ENCODE data around the gene STMND1.

STMND1 gene

DNA sequence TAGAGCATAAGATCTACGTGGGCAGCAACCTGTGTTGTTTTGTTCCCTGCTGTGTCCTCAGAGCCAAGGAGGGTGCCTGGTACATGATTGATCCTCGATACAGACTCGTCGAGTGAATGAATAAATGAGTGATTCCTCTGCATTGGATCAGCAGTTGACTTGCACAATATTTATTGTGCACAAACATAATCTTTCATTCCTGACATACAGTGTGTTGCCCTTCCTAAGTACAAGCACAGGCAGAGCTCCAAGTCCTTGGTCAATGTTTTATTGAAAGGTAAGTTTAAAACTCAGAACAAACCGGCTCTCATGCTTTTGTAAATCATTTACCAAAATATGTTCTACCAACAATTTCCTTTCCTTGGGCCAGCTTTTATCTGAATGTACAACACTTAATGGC, 57.4 kb downstream of the STMND1 start:
- H3K9ac ChIP-seq (ENCODE audit: low read depth, low read length): no peak overlapping the region
- no peaks in the 10 kb centered on the region for H3K36me3 ChIP-seq (ENCODE audit: insufficient read depth, low read length)
- no peaks in the 10 kb centered on the region for H3K9me3 ChIP-seq (ENCODE audit: control insufficient read depth, insufficient read depth, low read length)
- H3K4me1 ChIP-seq (ENCODE audit: insufficient read depth, low read length): no peaks in the 10 kb centered on the region

DNA sequence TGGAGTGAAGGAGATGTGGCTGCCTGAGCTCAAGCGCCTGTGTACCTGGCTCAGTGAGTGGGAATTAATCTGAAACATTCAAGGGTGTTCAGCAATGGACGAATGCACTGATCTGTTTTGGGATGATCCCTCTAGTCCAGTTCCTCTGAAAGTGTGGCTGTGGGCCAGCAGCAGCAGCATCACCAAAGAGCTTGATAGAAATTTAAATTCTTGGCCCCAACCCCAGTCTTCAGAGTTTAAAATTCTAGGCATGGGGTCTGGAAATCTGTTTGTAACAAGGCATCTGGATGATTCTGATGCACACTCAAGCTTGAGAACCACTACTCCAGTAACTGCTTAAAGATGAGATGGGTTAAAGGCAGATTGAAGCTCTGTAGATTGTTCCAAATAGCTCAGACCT, 59.2 kb downstream of the STMND1 start:
- Histone ChIP-seq H3K36me3 (ENCODE audit: insufficient read depth, low read length) (no peaks in the 10 kb centered on the region), H3K4me1 (ENCODE audit: insufficient read depth, low read length) (no peaks in the 10 kb centered on the region), H3K9ac (ENCODE audit: low read depth, low read length) (no peak overlapping the region), H3K9me3 (ENCODE audit: control insufficient read depth, insufficient read depth, low read length) (no peaks in the 10 kb centered on the region)

DNA sequence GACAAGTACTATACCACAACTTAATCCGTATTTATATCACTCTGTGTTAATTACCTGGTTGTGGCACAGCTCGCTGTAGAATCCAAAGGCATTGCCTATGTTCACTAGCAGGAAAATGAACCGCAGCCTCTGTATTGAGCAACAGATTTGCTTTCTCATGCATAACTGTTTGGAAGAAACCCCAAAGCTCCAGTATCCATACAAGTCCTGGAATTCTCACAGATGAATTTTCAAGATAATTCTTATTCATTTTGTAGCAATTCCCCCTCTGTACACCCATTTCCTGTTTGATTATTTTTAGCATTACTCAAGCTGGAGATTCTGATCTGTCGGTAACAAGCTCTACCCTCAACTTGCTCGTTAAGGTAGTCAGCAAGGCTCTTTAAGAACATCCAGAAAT, 63.5 kb downstream of the STMND1 start:
- Histone ChIP-seq H3K4me1 (ENCODE audit: insufficient read depth, low read length) (no peaks in the 10 kb centered on the region), H3K9ac (ENCODE audit: low read depth, low read length) (no peak overlapping the region), H3K36me3 (ENCODE audit: insufficient read depth, low read length) (no peaks in the 10 kb centered on the region), H3K9me3 (ENCODE audit: control insufficient read depth, insufficient read depth, low read length) (no peaks in the 10 kb centered on the region)

DNA sequence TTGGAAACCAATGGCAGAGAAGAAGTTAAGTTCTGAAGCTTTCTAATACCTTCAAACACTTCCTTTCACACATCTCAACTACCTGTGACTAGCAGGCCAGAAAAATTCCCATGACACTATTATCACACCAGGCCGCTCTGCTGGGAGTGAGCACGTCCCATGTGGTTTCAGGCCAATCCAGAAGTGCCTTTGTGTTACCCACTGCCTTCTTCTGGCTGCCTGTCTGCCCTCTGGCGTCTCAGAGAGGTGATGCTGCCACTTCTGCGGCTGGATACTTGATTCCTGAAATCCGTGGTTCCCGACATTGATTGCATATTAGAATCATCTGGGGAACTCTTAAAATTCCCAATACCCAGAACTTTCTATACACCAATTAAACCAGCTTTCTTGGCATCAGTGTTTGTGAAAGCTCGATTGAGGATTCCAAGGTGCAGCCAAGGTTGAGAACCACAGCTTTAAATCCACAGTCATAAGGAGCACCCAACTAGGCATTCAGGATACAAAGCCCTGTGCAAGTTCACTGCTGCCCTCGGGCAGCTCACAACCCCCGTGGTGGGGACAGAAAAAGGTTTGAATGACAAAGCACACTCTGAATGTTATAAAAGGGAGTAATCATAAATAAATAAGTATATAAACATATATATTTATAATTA, 65.6 kb downstream of the STMND1 start:
- H3K4me1 ChIP-seq (ENCODE audit: insufficient read depth, low read length): no peaks in the 10 kb centered on the region
- H3K9ac ChIP-seq (ENCODE audit: low read depth, low read length): no peak overlapping the region
- no peaks in the 10 kb centered on the region for H3K36me3 ChIP-seq (ENCODE audit: insufficient read depth, low read length)
- no peaks in the 10 kb centered on the region for H3K9me3 ChIP-seq (ENCODE audit: control insufficient read depth, insufficient read depth, low read length)

DNA sequence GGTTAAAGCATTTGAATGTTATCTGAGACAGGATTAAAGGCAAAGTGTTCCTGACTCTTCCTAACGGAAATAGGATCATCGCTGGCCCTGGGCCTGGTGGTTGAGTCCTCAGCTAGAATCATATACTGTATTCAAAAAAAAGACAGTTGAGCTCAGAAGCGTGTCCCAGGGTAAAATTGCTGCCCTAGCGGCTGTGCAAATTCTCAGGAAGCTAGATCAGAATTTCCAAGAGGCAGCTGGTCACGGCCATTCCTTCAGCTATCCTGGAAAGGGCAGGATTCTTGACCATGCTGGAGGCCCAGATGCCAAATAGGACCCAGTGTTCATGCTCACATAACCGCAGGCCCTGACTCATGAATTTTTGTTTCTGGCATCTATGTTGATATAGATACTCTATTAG, 67.4 kb downstream of the STMND1 start:
- H3K9me3 ChIP-seq (ENCODE audit: control insufficient read depth, insufficient read depth, low read length): no peaks in the 10 kb centered on the region
- no peak overlapping the region for H3K9ac ChIP-seq (ENCODE audit: low read depth, low read length)
- H3K4me1 ChIP-seq (ENCODE audit: insufficient read depth, low read length): no peaks in the 10 kb centered on the region
- H3K36me3 ChIP-seq (ENCODE audit: insufficient read depth, low read length): no peaks in the 10 kb centered on the region

DNA sequence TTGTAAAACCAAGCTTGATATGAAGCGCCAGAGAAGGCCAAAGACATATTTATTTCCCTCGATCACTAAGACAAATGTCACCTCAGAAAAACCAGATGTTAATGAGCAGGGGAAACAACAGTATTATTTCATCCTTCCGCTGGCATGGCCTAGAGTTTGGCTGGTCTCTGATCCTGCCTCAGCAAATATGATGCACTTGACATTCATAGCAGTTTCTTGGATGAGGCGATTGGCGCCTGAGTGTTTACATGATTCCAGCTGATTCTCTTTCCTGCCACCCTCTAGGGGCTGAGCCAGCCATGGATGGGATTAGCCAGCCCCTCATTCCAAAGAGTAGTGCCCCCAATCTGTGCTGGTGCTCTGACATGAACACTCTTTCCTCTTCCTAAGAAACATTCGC, 67.9 kb downstream of the STMND1 start:
- H3K9me3 ChIP-seq (ENCODE audit: control insufficient read depth, insufficient read depth, low read length): no peaks in the 10 kb centered on the region

DNA sequence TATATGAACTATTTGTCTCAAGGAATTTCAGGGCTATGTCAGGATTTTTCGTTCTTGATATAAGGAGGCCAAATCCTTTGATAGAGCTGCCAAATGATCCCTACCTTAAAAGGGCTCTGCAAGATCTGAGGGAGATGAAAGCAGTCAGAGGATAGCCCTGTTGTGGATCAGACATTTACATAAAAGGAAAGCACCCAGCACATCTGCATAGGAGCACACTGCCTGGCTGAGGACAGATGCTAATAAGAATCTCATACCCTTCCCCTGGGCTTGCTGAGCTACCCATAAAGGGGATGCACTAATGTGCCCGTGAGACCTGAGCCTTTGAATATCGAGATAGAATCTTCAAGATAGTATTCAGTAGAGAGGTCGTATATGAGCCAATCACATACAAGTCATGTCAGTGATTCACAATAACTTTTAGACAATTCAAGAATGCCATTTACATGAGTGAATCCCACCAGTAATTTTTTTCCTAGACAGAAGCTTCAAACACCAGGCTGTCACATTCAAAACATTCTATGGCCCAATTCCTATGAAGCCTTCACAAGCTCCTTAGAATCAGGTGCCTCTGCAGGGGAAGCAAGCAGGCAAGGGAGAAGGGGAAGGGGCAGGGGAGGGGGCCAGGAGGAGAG, 71.1 kb downstream of the STMND1 start:
- H3K4me1 ChIP-seq (ENCODE audit: insufficient read depth, low read length): no peaks in the 10 kb centered on the region
- no peak overlapping the region for H3K9ac ChIP-seq (ENCODE audit: low read depth, low read length)
- no peaks in the 10 kb centered on the region for H3K9me3 ChIP-seq (ENCODE audit: control insufficient read depth, insufficient read depth, low read length)
- no peaks in the 10 kb centered on the region for H3K36me3 ChIP-seq (ENCODE audit: insufficient read depth, low read length)

More for the DNA sequence above, 67.9 kb downstream of the STMND1 start:
- no peak overlapping the region for H3K9ac ChIP-seq (ENCODE audit: low read depth, low read length)
- H3K4me1 ChIP-seq (ENCODE audit: insufficient read depth, low read length): no peaks in the 10 kb centered on the region
- no peaks in the 10 kb centered on the region for H3K36me3 ChIP-seq (ENCODE audit: insufficient read depth, low read length)

DNA sequence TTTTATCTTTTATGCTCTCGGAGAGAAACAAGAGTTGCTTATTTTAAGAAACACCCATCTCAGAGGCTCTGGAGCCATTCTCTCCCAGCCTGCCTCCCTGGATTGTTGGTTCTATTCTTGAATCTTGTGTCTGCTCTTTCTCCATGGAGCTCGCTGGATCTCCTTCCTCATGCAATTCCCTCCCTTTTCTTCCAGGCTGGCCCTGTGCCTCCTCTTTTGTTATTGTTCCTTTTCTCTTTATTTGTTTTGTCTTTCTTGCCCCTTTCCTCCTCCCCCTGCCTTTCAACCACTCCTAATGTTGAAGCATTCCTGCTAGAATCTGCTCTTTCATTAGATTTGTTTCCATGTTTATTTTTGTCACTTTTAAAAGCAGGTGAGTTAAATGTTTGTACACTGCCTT, 76.5 kb downstream of the STMND1 start:
- Histone ChIP-seq H3K4me1 (ENCODE audit: insufficient read depth, low read length) (no peaks in the 10 kb centered on the region), H3K9ac (ENCODE audit: low read depth, low read length) (no peak overlapping the region), H3K9me3 (ENCODE audit: control insufficient read depth, insufficient read depth, low read length) (0 out of 2 replicates have a peak, but pooled peaks cover 2% of the 10 kb centered on the region), H3K36me3 (ENCODE audit: insufficient read depth, low read length) (no peaks in the 10 kb centered on the region)

DNA sequence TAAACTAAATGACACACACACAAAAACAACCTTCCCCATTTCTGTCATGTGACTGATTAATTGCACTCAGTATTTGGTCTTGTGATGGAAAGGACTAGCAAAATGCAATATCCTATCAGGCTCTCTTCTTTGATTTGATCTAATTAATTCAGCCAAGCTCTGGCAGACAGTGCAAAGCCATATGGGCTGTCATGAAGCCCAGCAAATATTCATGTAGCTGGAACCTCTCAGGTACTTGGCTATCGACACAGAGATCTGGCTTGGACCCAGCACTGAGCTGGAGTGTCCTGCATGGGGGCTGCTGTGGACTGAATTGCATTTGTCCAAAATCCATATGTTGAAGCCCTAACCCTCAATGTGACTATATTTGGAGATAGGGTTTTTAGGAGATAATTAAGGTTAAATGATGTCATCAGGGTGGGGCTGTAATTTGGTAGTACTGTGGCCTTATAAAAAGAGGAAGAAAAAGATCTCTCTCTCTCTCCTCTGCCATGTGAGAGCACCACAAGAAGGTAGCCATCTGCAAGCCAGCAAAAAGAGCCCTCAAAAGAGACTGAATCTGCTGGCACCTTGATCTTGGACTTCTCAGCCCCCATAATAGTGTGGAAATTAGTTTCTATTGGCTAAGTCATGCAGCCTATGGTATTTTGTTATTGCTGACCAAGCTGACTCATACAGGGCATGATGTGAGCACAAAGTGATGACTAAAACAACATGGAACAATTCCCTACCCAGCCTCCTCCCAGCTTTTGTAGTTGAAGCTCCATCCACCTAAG, 77.1 kb downstream of the STMND1 start:
- H3K4me1 ChIP-seq (ENCODE audit: insufficient read depth, low read length): no peaks in the 10 kb centered on the region
- H3K9ac ChIP-seq (ENCODE audit: low read depth, low read length): no peak overlapping the region
- 0 out of 2 replicates have a peak, but pooled peaks cover 2% of the 10 kb centered on the region for H3K9me3 ChIP-seq (ENCODE audit: control insufficient read depth, insufficient read depth, low read length)
- no peaks in the 10 kb centered on the region for H3K36me3 ChIP-seq (ENCODE audit: insufficient read depth, low read length)

DNA sequence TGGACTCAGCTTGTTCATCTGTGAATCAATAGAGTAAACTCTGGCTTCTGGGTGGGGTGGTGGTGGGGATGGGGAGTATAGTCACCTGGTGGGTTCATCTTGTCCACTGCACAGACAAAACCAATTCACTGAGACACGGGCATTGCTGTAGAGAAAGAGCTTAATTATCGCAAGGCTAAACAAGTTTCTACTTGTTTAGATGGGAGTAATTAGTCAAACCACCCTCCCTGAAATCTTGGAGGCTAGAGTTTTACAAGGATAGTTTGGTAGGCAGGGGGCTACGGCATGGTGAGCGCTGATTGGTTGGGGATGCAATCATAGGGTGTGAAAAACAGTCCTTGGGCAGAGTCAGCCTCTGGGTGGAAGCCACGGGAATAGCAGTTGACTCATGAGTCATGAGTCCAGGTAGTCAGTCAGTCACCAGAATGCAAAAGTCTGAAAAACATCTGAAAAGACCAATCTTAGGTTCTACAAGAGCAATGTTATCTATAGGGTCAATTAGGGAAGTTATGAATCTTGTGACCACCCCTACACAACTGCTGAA, 77.8 kb downstream of the STMND1 start:
- Histone ChIP-seq H3K9me3 (ENCODE audit: control insufficient read depth, insufficient read depth, low read length) (0 out of 2 replicates have a peak, but pooled peaks cover 2% of the 10 kb centered on the region), H3K4me1 (ENCODE audit: insufficient read depth, low read length) (no peaks in the 10 kb centered on the region), H3K36me3 (ENCODE audit: insufficient read depth, low read length) (no peaks in the 10 kb centered on the region), H3K9ac (ENCODE audit: low read depth, low read length) (no peak overlapping the region)
